Right cardiac atrium (tissue), 5 donors: ENCODE measurements around the gene ISG15. TPM values are rescaled to one million over a fixed set of nuclear protein-coding genes. Genes with fewer than 3 reads are reported as not detected.
A peak's percentile ranks its signal among the peaks of the same experiment; 100 is the strongest.
"Not testable (repeated sequence)": the region's sequence is repeated elsewhere in the genome, so short reads cannot be mapped to it uniquely, and the experiment has no call there.

Experiments used
- ATAC-seq, 2 donors: fragments of 200-7000 bp; cut with Tn5 transposase; one replicate each; pipeline versions ENCODE4 v1.8.0 to v1.9.1; 2020; ENCODE audit warnings: moderate library complexity in 2 of 2, mild to moderate bottlenecking in 1 of 2
- DNase-seq, 3 donors: peaks; one replicate each; pipeline ENCODE4 v3.0.0-alpha.2; 2020
- H3K27ac ChIP-seq: one replicate; pipeline ENCODE4 v1.5.1; 2013; ENCODE audit warnings: mild to moderate bottlenecking, low read length, control low read depth, moderate library complexity
- H3K27me3 ChIP-seq: one replicate; pipeline ENCODE4 v1.6.1; 2013; ENCODE audit not compliant: control insufficient read depth, insufficient read depth
- H3K4me1 ChIP-seq: one replicate; pipeline ENCODE4 v1.6.1; 2013; ENCODE audit warnings: low read length; ENCODE audit not compliant: control insufficient read depth, insufficient read depth
- H3K4me3 ChIP-seq: one replicate; pipeline ENCODE4 v1.5.1; 2013; ENCODE audit warnings: low read length, control low read depth
- H3K9me3 ChIP-seq: one replicate; pipeline ENCODE4 v1.6.1; 2013; ENCODE audit warnings: low read length; ENCODE audit not compliant: control insufficient read depth
- WGBS: extraction: QIAGEN DNeasy Blood & Tissue Kit; methylation state at CpG from one replicate; pipeline ENCODE4 v1.1.7; 2013; 5-methylcytosine and 5-hydroxymethylcytosine counted together
- intact Hi-C, 4 donors: fragments of 100-400 bp; cut with DNase I; formaldehyde crosslinking; loops; one replicate each; pipeline versions ENCODE4 v1.11.0 to v1.14.0; 2022 to 2023
- polyA plus RNA-seq: library from polyadenylated mRNA; stranded (reverse); fragments of 200-250 nt; gene quantifications from one replicate; pipeline ENCODE4 v1.2.3, GENCODE V29; 2013
- total RNA-seq, 4 donors: library from RNA; stranded (reverse); fragmentation: NEBNext Ultra II Directional; extraction: Animal tissue kit (Norgen Biotek cat#: 25700); gene quantifications; one replicate each; pipeline ENCODE4 v1.2.1, GENCODE V29; 2021
- donor health status: healthy with polysubstance abuse.
- donor health status: DM: no; HTN: yes; CAD: no.
- donor health status: DM: no; HTN: no; CAD: no.
- donor health status: DM: no; HTN: yes; CAD: no; lungs with severe emphysema.
- donor health status: DM: yes; HTN: yes; CAD: no.

ISG15 gene
- total and polyA plus RNA-seq, 5 donors = 16.1 to 65.5 (median 24.8) TPM

DNA sequence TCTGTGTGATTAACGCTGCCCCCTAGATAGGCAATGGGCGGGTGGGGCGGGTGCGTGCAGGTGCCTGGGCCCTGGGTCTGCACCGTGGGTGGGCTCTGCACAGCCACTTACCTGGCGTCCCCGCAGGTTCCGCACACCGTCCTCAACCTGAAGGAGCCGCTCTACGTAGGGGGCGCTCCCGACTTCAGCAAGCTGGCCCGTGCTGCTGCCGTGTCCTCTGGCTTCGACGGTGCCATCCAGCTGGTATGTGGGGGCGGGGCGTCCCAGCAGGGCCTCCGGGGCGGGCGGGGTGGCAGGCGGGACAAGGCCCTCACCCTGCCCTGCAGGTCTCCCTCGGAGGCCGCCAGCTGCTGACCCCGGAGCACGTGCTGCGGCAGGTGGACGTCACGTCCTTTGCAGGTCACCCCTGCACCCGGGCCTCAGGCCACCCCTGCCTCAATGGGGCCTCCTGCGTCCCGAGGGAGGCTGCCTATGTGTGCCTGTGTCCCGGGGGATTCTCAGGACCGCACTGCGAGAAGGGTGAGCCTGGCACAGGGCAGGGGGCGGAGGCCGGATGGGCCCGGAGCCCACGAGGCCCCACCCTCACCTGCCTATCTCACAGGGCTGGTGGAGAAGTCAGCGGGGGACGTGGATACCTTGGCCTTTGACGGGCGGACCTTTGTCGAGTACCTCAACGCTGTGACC is 38.0 kb downstream of the ISG15 start:
- DNase-seq (no peak), ATAC-seq (no peak)
- H3K4me1 ChIP-seq = no peaks in the 10 kb centered on the region
- intact Hi-C loops = no loop called here
- no peaks in the 10 kb centered on the region for H3K9me3 ChIP-seq
- no peaks in the 10 kb centered on the region for H3K27me3 ChIP-seq
- no peak overlapping the region for H3K4me3 ChIP-seq
- WGBS = 90% methylated on average over 46 of the region's 46 CpGs
- no peak overlapping the region for H3K27ac ChIP-seq

DNA sequence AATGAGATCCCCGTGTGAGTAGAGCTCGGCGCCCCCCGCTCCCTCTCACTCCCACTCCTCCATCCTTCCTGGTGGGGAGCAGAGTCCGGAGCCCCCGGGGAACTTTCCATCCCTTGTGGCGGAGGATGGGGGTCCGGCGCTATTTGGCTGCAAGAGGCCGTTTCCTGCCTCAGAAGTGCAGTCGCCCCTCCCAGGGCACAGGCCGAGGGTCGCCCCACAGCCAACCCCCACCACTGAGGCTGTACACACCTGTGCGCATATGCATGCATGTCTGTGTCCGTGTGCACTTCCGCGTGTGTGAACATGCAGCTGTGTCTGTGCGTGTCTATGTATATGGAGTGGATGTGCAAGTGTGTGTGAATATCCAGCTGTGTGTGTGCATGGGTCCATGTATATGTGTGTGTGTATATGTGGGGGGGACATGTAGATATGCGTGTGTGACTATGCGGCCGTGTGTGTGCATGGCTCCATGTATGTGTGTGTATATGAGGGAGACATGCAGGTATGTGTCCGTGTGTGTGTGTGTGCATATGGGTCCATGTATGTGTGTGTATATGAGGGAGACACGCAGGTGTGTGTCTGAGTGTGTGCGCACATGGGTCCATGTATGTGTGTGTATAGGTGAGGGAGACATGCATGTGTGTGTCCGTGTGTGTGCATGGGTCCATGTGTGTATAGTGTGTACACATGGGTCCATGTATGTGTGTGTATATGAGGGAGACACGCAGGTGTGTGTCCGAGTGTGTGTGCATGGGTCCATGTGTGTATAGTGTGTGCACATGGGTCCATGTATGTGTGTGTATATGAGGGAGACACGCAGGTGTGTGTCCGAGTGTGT is 38.9 kb downstream of the ISG15 start:
- Histone ChIP-seq H3K9me3 (no peaks in the 10 kb centered on the region), H3K4me3 (no peak overlapping the region), H3K4me1 (no peaks in the 10 kb centered on the region), H3K27ac (no peak overlapping the region), H3K27me3 (no peaks in the 10 kb centered on the region)
- 94% methylated on average over 29 of the region's 29 CpGs for WGBS
- ATAC-seq = no peak
- intact Hi-C loops = no loop called here
- DNase-seq = no peak

DNA sequence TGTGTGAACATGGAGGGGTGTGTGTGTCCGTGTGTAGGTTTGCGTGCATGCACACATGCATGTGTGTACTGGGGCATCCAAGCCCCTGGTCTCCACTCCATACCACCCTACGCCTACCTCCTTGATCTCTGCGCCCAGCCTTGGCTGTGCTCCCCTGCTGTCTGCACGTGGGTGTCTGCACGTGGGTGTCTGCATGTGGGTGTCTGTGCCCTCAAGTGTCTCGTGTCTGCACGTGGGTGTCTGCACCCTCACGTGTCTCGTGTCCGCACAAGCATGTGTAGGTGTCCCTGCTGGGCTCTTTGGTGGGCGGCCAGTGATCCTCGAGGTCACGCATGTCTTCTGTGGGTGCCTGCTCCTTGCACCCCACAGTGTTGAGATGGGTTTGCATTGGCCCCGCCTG is 39.7 kb downstream of the ISG15 start:
- 92% methylated on average over 15 of the region's 15 CpGs for WGBS
- Histone ChIP-seq H3K4me1 (no peaks in the 10 kb centered on the region), H3K9me3 (no peaks in the 10 kb centered on the region), H3K4me3 (no peak overlapping the region), H3K27ac (no peak overlapping the region), H3K27me3 (no peaks in the 10 kb centered on the region)
- ATAC-seq (no peak), DNase-seq (peak in 1 of 3 donors; percentile 16)
- intact Hi-C loops = no loop called here

DNA sequence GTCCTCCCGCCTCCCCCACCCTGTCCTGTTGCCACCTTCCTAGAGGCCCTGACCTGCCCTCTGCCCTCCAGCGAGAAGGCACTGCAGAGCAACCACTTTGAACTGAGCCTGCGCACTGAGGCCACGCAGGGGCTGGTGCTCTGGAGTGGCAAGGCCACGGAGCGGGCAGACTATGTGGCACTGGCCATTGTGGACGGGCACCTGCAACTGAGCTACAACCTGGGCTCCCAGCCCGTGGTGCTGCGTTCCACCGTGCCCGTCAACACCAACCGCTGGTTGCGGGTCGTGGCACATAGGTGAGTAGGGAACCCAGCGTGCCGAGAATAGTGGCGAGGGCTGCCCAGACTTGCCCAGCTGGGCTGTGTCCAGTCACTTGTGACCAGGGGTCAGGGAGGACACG is 40.4 kb downstream of the ISG15 start:
- ATAC-seq = no peak

DNA sequence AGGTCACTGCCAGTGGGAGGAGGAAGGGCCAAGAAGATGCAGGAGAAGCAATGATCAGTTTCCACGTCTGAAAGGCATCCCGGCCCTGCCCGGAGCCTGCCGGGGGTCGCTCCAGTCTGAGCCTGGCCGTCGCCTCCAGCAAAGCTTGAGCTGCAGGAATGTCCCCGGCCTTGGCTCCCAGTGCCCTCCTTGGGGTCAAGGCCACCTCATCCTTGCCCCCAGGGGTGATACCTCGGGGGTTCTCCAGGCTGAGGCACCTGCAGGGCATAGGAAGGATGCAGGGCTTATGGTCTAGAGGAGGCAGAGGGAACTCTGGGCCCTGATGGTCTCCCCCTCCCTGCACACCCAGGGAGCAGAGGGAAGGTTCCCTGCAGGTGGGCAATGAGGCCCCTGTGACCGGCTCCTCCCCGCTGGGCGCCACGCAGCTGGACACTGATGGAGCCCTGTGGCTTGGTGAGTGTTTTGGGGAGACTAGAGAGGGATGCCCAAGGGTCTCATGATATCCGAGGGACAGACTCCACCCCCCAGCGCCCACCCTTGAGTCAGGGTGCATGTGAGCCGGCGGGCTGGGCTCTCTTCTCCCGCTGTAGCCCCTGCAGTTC is 40.9 kb downstream of the ISG15 start:
- no peaks in the 10 kb centered on the region for H3K27me3 ChIP-seq
- no peak overlapping the region for H3K4me3 ChIP-seq
- no peaks in the 10 kb centered on the region for H3K4me1 ChIP-seq
- ATAC-seq (no peak), DNase-seq (peak in 1 of 3 donors; percentile 9)
- 93% methylated on average over 18 of the region's 18 CpGs for WGBS
- H3K27ac ChIP-seq = no peak overlapping the region
- no peaks in the 10 kb centered on the region for H3K9me3 ChIP-seq
- intact Hi-C loops = no loop called here

More for the DNA sequence above, 40.4 kb downstream of the ISG15 start:
- H3K27me3 ChIP-seq = no peaks in the 10 kb centered on the region
- H3K4me3 ChIP-seq = no peak overlapping the region
- no peaks in the 10 kb centered on the region for H3K4me1 ChIP-seq
- intact Hi-C loops = no loop called here
- peak in 1 of 3 donors; percentile 39 for DNase-seq
- H3K9me3 ChIP-seq = no peaks in the 10 kb centered on the region
- no peak overlapping the region for H3K27ac ChIP-seq
- 96% methylated on average over 18 of the region's 18 CpGs for WGBS

DNA sequence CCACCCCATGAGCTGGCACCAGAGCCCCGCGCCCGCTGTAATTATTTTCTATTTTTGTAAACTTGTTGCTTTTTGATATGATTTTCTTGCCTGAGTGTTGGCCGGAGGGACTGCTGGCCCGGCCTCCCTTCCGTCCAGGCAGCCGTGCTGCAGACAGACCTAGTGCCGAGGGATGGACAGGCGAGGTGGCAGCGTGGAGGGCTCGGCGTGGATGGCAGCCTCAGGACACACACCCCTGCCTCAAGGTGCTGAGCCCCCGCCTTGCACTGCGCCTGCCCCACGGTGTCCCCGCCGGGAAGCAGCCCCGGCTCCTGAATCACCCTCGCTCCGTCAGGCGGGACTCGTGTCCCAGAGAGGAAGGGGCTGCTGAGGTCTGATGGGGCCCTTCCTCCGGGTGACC is 41.7 kb downstream of the ISG15 start:
- ATAC-seq (no peak), DNase-seq (no peak)
- no peak overlapping the region for H3K4me3 ChIP-seq
- H3K27ac ChIP-seq = no peak overlapping the region
- H3K9me3 ChIP-seq = no peaks in the 10 kb centered on the region
- no peaks in the 10 kb centered on the region for H3K27me3 ChIP-seq
- 90% methylated on average over 23 of the region's 23 CpGs for WGBS
- intact Hi-C loops = no loop called here
- H3K4me1 ChIP-seq = no peaks in the 10 kb centered on the region

DNA sequence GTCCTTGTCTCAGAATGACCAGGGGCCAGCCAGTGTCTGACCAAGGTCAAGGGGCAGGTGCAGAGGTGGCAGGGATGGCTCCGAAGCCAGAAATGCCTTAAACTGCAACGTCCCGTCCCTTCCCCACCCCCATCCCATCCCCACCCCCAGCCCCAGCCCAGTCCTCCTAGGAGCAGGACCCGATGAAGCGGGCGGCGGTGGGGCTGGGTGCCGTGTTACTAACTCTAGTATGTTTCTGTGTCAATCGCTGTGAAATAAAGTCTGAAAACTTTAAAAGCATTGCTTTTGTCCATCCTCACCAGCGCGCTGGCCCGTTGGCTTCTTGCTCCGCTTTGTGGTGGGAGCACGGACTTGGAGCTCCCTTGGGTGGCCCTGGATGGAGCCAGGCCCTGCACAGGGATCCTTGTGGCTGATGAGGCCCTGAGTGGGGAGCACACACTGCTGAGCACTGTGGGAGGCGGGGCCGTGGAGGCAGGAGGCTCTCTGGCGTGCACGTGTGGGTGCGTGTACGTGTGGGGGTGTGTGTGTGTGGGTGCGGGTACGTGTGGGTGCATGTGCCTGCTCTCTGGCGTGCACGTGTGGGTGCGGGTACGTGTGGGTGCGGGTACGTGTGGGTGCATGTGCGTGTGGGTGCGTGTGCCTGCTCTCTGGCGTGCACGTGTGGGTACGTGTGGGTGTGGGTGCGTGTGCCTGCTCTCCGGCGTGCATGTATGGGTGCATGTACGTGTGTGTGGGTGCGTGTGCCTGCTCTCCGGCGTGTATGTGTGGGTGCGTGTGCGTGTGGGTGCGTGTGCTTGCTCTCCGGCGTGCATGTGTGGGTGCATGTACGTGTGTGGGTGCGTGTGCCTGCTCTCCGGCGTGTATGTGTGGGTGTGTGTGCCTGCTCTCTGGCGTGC is 42.8 kb downstream of the ISG15 start:
- DNase-seq (no peak), ATAC-seq (no peak)
- Histone ChIP-seq H3K27me3 (no peaks in the 10 kb centered on the region), H3K9me3 (no peaks in the 10 kb centered on the region), H3K27ac (no peak overlapping the region), H3K4me1 (no peaks in the 10 kb centered on the region), H3K4me3 (no peak overlapping the region)
- intact Hi-C loops = no loop called here
- 85% methylated on average over 50 of the region's 50 CpGs for WGBS

DNA sequence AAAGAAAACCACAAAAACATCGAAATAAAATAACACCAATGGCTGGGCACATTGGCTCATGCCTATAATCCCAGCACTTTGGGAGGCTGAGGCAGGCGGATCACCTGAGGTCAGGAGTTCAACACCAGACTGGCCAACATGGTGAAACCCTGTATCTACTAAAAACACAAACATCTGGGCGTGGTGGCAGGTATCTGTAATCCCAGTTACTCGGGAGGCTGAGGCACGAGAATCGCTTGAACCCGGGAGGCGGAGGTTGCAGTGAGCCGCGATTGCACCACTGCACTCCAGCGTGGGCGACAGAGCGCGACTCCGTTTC is 44.4 kb downstream of the ISG15 start:
- ATAC-seq, H3K27me3 ChIP-seq, intact Hi-C loops, DNase-seq, H3K4me3 ChIP-seq, H3K9me3 ChIP-seq, H3K27ac ChIP-seq, H3K4me1 ChIP-seq: not testable (repeated sequence)
- 58% methylated on average over 15 of the region's 15 CpGs for WGBS

DNA sequence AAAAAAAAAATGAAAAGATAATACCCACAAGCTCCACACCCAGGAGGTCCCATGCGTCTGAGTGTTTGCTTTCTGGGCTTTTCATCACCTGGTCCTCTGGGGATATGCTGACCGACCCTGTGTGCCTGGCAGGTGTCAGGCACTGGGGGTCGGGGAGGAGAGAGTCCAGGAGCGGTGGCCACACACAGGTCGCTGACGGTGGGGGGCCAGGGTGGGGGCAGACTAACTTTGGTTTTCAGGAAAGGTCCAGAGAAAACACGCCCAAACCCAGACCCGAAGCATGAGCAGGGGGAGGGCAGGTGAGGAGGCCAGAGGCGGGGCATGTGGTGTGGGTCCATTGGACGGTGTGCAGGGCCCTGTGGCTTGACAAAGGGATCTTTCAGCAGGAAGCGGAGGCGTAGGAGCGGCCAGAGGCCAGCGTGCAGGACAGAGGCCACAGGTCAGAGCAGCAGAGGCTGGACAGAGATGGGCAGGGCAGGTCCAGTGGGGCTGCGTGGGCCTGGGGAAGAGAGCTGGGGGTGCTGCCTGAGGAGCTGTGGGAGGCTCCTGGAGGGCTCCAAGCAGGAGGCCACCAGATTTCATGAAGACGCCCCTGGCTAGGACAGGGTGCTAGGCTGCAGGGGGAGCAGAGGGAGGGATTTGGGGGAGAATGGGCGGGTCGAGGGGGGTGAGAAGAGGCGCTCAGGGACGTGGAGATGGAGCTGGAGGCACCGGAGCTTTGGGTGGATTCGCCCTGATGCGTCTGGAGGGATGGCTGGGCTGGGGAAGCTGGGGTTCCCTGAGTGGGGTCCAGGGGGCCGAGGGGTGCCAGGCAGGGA is 45.0 kb downstream of the ISG15 start:
- ATAC-seq (no peak), DNase-seq (no peak)
- Histone ChIP-seq H3K4me3 (no peak overlapping the region), H3K9me3 (no peaks in the 10 kb centered on the region), H3K27ac (no peak overlapping the region), H3K4me1 (no peaks in the 10 kb centered on the region), H3K27me3 (no peaks in the 10 kb centered on the region)
- intact Hi-C loops = no loop called here
- 18% methylated on average over 24 of the region's 24 CpGs for WGBS

DNA sequence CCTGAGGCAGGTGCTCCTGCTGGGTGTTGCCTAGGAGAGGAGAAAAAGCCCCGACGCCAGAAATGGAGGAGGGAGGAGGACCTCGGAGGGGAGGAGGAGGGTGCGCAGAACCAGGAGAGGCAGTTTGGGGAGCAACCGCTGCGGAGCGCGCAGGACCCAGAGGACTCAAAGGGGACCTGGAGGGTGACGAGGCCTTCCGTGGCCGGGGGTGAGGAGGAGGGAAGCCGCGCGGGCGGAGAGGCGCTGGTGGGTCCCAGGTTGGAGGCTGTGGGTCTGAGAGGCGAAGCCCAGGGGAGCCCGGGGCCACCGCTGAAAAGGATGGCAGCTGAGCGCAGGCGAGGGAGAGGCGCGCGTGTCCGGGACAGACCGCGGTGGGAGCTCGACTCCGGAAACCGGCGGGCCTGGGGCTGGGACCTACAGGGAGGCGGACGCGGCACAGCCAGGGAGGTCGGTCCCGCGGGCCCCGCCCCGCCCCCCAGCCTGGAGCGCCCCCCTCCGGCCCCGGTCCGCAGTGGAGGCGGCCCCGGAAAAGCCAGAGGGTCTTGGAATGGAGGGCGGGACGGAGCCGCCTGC is 45.7 kb downstream of the ISG15 start:
- ATAC-seq = peak; percentile 3 to 25
- H3K27me3 ChIP-seq = no peaks in the 10 kb centered on the region
- 1% methylated on average over 48 of the region's 48 CpGs for WGBS

More for the DNA sequence above, 45.7 kb downstream of the ISG15 start:
- H3K9me3 ChIP-seq = no peaks in the 10 kb centered on the region
- DNase-seq = peak in 1 of 3 donors; percentile 64
- intact Hi-C loops = no loop called here
- H3K27ac ChIP-seq = no peak overlapping the region
- no peaks in the 10 kb centered on the region for H3K4me1 ChIP-seq
- peak overlapping the region; percentile 65 for H3K4me3 ChIP-seq
